Hematopoietic multipotent progenitor cell treated with erythropoietin and hydrocortisone succinate and interleukin-3 and kit ligand, for 4 days (in vitro differentiated cells): ENCODE measurements around the gene SLC37A1.
A peak's percentile ranks its signal among the peaks of the same experiment; 100 is the strongest.

Source experiments
- DNase-seq: peaks from one replicate; pipeline ENCODE4 v3.0.0-alpha.2; 2015

The SLC37A1 gene

DNA sequence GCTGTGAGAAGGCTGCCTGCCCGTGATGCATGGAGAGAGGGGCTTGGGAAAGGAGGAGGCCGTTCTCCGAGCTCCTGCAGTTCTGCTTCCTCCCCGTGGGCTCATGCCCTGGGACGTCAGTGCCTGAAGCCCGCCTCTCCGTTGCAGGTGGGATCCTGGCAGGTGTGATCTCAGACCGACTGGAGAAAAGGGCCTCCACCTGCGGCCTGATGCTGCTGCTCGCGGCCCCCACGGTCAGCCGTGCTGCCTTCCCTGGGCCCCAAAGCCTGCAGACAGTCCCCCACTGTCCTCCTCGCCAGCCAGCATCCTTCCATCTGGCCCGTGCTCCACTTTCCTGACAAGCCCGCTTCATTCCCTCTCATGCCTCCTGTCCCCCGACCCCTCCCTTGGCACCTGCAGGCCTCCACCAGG is 50.9 kb downstream of the SLC37A1 start:
- no peak for DNase-seq

DNA sequence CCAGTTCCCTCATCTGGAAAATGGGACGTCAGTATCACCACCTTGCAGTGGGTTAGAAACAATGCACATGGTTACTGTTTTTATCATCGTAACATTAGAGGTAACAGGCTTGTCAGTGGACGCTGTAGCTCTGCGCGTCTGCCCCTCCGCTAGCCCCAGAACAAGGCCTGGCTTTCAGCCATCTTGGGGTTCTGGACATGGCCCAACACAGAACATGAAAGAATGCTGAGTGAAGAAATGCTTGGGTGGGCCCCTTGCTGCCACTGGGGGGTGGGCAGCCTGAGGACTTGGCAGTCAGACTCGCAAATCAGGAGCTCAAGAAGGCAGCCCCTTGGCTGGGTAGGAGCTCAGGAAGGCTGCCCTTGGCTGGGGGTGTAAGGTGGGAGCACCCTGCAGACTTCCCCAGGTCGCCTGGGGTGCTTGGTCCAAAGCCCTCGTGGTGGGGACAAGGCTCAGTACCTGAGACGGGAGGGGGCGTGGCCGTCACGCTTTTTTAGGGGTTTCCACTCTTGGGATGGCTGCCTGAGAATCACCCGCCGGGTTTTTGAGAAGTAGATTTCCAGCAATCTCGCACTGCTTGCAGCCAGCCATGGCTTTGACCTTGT is 51.7 kb downstream of the SLC37A1 start:
- DNase-seq: no peak

- DNase-seq: no peak
These were observed 52.4 kb downstream of the SLC37A1 start for GRCh38 chr21:42565886-42566523.

- no peak for DNase-seq
These were observed 53.0 kb downstream of the SLC37A1 start for GRCh38 chr21:42566524-42567213.

- DNase-seq: no peak
These were observed 53.5 kb downstream of the SLC37A1 start for GRCh38 chr21:42567214-42567555.

- DNase-seq: no peak
These were observed 54.2 kb downstream of the SLC37A1 start for GRCh38 chr21:42567861-42568260.

- DNase-seq: no peak
These were observed 54.7 kb downstream of the SLC37A1 start for GRCh38 chr21:42568376-42568775.

DNA sequence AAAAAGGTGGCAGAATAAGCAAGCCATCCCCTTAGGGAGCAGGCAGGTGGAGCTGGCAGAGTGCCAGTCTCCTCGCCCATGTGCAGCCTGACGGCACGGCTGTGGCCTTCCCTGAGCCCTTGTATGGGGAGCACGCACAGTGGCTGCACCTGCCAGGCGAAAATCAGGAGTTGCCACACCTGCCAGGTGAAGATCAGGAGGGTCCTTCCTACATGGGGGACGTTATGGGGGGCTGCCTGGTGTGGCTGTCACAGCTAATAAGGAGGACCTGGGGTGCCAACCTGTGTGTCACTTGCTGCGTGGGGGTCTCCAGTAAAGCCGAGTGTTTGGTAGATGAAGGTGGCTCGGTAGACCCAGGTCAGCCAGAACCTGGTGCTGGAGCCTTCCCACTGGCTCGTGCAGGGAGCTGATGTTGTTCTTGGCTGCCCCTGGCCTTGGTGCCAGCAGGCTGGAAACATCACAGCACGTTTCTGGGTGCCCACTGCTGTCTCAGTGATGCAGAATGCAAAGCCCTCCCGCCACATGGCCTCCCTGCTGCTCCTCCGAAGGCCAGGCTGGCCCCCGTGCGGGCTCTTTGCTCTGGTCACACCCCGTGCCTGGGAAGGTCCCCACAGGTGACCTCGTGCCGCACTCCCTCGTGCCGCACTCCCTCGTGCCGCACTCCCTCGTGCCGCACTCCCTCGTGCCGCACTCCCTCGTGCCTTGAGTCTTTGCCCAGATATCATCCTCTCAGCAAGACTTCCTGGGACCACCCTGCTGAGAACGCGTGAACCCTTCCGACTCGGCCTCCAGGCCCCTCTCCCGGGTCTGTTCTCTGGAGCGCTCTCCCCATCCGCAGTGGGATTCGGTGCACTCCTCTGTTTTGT is 55.4 kb downstream of the SLC37A1 start:
- DNase-seq: no peak

GRCh38 chr21:42569732-42570301 is 56.2 kb downstream of the SLC37A1 start:
- DNase-seq: no peak

- no peak for DNase-seq
These were observed 56.7 kb downstream of the SLC37A1 start for GRCh38 chr21:42570362-42570761.

DNA sequence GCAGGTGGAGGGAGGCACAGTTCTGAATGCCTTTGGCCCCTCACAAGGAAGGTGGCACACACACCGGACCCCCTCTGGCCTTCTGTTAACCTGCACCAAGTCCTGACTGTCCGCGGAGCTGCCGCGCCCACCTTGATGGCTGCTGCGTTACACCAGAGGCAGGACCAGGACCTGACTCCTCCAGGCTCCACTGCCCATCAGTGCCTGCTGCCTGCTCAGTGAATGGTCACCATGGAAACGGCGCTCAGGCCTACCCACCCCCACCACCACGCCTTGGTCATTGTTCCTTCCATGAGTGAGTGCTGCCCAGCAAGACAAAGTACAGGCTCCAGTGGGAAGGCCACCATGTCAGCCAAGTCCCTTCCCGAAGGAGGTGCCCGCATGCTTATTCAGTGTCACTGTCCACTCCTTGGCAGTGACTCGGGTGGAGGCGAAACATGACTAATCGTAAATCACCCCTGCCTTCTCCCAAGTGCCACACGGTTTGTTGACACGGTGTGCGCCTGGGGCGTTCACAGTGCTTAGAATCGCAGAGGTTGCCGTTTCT is 57.3 kb downstream of the SLC37A1 start:
- no peak for DNase-seq

DNA sequence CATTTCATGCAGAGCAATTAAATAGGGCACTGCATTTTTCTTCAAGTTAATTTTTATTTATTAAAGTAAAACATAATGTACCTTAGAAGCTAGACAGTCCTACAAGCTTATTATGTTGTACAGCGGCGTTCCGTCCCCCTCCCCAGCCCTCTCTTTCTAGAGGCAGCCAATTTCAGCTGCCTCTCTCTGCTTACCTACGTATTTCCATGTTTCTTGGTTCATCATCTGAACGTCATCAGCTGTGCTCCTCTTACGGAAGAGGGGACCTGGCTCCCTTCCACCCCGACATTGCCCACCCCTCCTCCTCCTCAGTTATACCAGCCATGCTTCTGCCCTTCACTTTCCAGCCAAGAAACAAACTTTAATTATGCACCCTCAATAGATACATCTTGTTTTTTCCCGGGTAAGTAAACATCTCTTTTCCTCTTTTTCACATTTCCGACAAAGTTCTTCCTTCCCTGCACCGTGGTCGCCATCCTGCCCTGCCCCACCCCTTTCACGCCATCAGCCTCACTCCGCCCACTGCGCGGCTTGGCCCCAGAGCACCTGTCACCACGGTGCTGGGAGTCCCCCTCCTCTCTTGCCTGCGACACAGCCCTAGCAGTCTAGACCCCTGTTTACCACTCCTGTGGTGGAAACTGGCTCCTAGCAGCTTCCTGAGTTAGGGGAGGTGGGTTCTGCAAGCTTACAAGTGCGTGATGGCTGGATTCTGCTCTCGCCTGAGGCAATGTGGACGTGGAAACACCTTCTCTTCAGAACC is 57.9 kb downstream of the SLC37A1 start:
- no peak for DNase-seq

- no peak for DNase-seq
These were observed 59.3 kb downstream of the SLC37A1 start for GRCh38 chr21:42572906-42573495.

- peak; percentile 20 for DNase-seq
These were observed 60.8 kb downstream of the SLC37A1 start for GRCh38 chr21:42574234-42575027.

DNA sequence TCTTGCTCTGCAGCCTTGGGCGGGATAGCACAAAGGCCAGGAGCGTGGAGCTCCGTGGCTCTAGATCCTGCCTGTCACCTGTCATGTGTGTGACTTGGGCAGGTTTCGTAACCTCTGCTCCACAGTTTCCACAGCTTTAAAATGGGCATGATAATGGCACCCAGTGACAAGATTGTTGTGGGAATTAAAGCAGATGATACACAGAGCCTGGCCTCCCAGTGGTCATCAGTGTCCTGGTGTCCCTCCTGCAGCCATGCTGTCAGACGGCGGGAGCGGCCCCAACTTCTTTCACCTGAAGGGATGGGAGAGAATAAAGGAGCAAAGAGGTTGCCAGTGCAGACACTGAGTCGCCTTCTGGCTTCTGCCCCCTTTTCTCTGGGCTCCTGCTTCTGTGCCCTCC is 61.5 kb downstream of the SLC37A1 start:
- DNase-seq: no peak

- no peak for DNase-seq
These were observed 63.0 kb downstream of the SLC37A1 start for GRCh38 chr21:42576639-42577038.

- no peak for DNase-seq
These were observed 64.4 kb downstream of the SLC37A1 start for GRCh38 chr21:42578034-42578433.

GRCh38 chr21:42578761-42579415 is 65.2 kb downstream of the SLC37A1 start:
- DNase-seq: no peak

GRCh38 chr21:42579456-42580075 is 65.9 kb downstream of the SLC37A1 start:
- peak; percentile 37 for DNase-seq
